DMS53 treated with DMSO at 0.1 percent for 48 hours (cell line): ENCODE measurements around the gene ELMO2.
"Not testable (repeated sequence)": the region's sequence is repeated elsewhere in the genome, so short reads cannot be mapped to it uniquely, and the experiment has no call there.

Source experiments
- DNase-seq: peaks from one replicate; lab custom pipeline; 2025; ENCODE audit not compliant: unreplicated experiment; lab: John Stamatoyannopoulos, UW

The ELMO2 gene

DNA sequence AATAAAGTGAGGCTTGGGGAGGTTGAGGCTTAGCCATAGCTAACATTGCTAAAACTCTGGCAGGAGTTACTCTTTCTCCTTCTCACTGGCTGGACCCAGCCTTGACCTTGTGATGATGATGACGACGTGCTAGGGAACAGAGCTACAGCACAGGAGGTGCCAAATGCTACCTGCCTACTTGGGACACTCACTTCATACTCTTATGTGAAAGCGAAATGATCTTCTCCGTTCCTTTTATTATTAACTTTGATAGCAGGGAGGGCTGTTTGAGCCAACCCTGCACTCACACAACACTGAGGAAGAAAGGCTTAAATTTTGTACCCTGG lies 1.2 kb upstream of the ELMO2 start:
- no peak for DNase-seq

- DNase-seq, result peak; percentile 87
Measured at GRCh38 chr20:46406986-46407670, 713 bp upstream of the ELMO2 start.

DNA sequence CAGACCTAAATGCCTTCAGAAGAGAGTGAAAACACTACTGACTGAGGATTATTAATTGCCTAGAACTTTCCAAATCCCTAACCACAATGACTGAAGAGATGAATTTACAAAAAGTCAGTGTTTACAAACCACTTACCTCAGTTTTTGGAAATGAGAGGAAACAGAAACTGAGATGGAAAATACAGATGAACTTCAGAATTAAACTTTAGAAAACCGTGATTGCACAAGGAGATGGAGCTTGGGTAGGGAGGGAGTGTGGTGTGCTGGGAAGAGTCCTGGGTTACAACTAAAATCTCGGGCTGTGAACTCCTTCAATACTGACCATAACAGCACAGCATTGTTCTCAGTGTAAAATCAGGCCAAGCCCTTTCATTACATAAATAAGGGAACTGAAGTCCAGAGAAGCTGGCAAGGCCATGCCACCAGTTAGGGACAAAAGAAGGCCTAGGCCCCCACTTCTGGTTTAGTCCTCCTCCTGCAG lies 4.0 kb downstream of the ELMO2 start:
- no peak for DNase-seq

DNA sequence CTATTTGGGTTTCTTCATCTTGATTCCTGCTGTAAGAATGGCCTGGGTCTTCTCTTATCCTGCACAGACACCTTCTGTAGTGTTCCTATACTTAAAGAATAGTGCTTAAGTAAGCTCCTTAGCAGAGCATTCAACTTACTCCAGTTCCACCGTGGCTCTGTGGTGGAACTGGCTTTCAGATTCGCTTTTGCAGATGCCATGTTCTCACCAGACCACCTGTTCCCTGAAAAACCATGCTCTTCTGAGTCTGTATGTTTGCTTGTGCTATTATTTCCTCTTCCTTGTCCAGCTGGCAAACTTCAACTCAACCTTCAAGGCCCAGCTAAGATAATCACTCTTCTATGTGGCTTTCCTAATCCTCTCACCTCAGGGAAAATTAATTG lies 4.9 kb downstream of the ELMO2 start:
- no peak for DNase-seq

DNA sequence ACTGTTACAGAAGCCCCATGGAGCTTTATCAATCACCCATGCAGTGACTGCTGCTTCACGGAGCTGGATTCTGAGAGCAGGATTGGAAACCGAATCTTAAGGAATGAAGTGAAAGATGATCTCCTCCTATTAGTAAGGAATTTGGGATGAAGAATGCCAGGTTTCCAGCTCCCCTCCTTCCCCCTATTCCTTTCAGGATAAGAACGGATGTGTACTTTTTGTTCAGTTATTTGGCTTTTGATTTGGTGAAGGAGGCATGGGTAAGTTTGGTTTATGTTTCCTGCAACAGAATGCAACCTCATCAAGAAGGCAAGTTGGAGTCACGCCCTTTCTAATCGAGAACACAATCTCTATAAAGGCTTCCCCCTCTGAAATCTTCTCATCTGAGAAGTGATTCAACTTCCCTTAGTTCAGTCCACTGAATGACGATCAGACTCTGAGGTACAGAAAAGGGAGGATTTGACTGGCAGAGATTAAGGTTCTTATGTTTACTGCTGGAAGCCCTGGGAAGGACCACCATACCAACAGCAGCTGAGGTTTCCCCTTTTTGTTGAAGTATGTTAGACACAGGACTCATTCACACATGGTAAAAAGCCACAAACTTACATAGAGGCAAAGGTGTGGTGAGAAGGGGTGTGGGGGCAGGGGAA lies 5.5 kb downstream of the ELMO2 start:
- no peak for DNase-seq

GRCh38 chr20:46400253-46400652 lies 6.2 kb downstream of the ELMO2 start:
- DNase-seq, result no peak

DNA sequence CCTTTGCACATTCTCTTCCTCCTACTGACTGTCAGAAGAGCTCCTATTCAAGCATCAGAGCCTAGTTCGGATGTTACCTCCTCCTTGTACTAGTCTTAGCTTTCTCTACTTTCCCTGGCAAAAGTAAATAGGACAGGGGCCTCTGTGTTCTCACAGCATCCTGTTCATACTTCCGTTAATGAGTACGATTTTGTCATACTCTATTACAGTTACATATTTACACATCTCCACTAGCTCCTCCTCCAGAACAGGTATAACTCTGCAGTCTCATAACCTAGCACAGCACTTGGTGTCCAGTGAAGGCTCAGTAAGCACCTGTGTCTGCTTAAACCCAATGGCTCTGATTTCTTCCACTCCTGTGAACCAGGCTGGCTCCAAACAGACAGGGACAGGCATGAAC lies 7.0 kb downstream of the ELMO2 start:
- DNase-seq, result peak; percentile 74

DNA sequence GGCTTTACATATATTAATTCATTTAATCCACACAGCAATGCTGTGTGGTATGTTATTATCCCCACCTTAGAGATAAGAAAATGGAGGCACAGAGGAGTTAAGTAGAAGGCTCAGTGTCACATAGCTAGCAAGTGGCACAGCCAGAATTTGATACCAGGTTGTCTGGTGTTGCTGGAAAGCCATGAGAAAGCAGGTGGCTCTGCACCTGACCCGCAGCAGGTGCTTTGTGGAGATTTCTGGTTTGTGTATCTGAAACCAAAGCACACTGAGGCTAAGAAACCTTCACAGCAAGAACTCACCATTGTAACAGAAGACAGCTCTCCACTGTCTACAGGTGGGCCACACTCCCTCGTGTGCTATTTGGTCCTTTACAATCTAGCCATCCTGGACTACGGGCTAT lies 7.5 kb downstream of the ELMO2 start:
- peak; percentile 34 for DNase-seq

DNA sequence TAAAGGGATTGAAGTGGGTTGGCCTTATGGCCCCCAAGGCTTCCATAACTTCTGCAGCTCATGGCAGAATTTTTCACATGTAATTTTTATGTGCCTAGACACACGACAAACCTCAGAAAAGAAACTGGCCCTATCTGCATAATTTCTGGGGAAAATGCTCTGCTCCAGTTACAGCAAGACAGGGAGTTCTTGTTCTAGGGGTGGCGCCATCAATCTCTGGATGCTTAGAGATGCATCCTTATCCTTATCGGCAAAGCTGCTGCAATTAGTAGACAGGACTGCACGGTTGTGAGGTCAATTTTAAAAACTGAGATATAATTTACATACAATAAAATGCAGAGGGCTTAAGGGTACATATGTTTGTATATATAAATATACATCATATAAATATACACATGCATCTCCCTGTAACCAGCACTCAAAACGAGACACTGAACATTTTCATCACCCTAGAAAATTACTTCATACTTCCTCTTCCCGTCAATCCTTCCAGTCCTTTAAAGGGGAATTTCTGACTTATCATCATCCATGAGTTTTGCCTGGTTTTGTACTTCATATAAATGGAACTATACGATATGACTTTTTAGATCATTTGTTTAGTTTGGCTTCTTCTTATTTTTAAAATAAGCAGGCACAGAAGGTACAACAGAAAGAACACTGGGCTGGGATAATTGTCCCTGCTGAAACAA lies 10.2 kb downstream of the ELMO2 start:
- DNase-seq, result no peak

DNA sequence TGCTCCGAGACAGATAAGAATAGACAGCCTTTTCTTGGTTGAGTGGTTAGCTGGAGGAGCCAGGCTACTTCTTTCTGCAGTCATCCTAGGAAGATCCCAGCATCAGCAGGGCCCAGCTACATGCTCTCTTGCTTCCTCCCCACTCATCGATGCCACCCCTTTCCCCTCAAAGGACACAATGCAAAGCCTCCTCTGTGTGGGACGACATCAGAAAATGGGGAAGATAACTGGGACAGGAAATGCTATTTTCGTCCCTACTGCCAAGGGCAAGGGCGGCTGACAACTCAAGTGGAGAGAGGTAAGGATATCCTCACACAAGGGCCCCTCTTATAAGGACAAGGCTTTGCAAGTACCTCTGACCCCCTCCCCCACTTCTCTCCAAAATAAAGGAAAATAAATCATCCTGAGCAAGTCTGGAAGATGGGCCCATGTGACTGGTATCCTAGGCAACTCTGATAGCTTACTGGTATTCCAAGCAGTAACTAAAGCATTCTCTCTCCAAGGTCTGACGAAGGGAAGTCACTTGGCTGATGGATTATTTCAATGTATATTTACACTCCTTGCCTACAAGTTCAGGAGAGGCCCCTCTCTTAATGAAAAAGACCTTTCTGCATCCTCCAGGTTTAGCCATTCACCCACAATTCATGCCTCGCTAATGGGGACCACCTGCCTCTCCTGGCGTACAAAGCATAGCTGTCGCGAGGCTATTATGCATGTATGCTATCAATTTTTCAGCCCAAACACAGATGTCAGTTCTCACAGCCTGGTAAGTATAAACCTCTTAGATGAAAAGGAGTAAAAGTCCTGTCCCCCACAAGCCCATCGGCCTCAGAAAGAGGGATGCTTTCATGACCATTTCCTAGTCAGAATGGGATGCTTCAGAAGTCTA lies 11.3 kb downstream of the ELMO2 start:
- no peak for DNase-seq

DNA sequence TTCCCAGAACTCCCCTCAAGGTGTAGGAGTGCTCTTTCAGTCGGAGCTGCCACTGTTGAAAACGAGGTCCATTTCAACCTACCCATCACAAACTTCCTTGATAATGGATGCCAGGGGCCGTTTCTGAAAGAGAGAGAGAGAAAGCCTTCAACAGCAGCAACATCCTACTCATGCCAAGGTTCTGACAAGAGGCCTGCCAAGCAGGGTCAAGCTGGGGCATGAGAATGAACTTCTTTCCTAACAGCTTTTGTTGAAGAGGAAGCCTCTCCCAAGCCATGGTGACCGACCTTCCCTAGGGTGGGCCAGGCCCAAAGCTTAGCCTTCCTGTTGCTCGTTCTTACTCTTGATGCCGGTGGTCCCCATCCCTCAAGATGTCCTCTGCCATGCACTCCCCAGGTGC lies 12.4 kb downstream of the ELMO2 start:
- DNase-seq, result no peak

DNA sequence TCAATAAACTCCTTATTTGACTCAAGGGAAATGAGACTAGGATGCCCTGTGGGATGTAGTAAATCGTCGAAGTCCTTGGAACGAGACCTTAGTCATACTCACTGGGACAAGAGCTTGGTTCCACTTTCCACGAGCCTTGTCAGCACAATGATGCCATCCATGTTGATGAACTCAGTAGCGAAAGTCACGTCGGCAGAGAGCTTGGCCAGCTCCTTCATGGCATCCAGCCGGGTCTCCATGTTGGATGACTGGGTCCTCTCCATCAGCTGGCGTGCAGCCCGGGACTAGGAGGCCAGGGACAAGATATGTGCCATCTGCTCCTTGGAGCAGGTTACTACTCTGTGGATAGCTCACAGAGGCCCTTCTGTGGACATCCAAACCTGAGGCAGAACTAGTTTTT lies 17.5 kb downstream of the ELMO2 start:
- DNase-seq, result no peak

- DNase-seq, result no peak
Measured at GRCh38 chr20:46388201-46388836, 18.1 kb downstream of the ELMO2 start.

DNA sequence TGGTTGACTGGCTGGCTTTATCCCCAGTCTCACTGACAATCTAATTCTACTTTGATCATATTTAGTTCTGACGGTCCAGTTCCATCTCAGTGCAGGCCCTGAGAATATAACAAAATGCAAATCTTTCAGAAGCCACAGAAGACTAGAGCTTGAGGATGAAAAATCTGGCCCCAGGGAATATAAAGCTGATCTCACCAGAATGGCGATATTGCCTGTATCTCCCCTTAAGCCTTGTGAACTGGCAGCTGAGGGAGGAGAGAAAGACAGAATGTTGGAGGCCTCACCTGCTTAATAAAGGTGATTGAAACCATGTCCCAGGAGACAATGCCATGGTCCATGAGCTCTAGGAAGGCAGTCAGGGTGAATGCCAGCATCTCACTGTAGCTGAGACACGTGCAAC lies 19.4 kb downstream of the ELMO2 start:
- DNase-seq, result not testable (repeated sequence)

- no peak for DNase-seq
Measured at GRCh38 chr20:46378412-46379009, 27.9 kb downstream of the ELMO2 start.

GRCh38 chr20:46377518-46377917 lies 28.9 kb downstream of the ELMO2 start:
- DNase-seq, result no peak

DNA sequence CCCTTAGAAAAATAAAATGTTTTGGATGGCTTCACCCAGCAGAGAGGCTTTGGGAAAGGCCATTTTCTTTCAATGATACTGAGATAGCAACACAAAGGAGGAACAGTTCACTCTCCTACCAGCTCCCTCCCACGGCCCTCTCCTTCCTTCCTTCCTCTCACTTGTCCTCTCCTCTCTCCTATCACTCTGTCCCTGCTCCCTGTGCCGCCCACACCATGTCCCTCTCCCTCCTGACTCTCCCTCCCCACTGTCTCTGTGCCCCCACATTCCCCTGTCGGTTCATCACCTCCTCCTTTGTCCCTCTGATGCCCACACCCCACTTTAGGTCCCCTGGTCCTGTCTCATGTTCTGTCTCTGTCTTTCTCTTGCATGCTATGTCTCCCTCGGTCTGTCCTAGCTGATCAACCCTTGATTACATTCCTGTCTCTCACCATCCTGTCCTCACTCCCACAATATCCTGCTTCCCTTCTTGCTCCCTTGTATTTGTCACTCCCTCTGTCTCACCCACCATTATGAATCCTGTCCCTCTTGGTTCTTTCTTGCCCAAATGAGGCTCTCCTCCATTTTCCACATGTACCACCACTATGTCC lies 30.1 kb downstream of the ELMO2 start:
- DNase-seq, result no peak

GRCh38 chr20:46375771-46376170 lies 30.6 kb downstream of the ELMO2 start:
- no peak for DNase-seq

GRCh38 chr20:46374383-46374782 lies 32.0 kb downstream of the ELMO2 start:
- no peak for DNase-seq

GRCh38 chr20:46371656-46372055 lies 34.8 kb downstream of the ELMO2 start:
- no peak for DNase-seq
